ENCODE results near the gene PERCC1. TPM values are rescaled to one million over a fixed set of nuclear protein-coding genes. Genes with fewer than 3 reads are reported as not detected.

PERCC1 gene
- total RNA-seq, 1 donor from 2014 or later = not detected

GRCh38 chr16:1458977-1459341, 28.1 kb downstream of the PERCC1 start:
- H3K27me3 Mint-ChIP-seq (ENCODE audit: unreplicated experiment) = no peaks in the 10 kb centered on the region
- H3K36me3 Mint-ChIP-seq (ENCODE audit: unreplicated experiment) = peaks cover 7% of the 10 kb centered on the region
- H3K4me3 Mint-ChIP-seq (ENCODE audit: unreplicated experiment) = no peak overlapping the region
- no peak for DNase-seq (ENCODE audit: extremely low spot score, unreplicated experiment)
- no peak overlapping the region for H3K27ac Mint-ChIP-seq (ENCODE audit: unreplicated experiment)
- no peaks in the 10 kb centered on the region for H3K4me1 Mint-ChIP-seq (ENCODE audit: unreplicated experiment)
- H3K9me3 Mint-ChIP-seq (ENCODE audit: unreplicated experiment) = no peaks in the 10 kb centered on the region
- TF ChIP-seq CTCF (IDR thresholded peaks at IDR 0.05) = no peak

GRCh38 chr16:1459967-1460366, 29.1 kb downstream of the PERCC1 start:
- no peaks in the 10 kb centered on the region for H3K9me3 Mint-ChIP-seq (ENCODE audit: unreplicated experiment)

GRCh38 chr16:1460602-1461138, 29.8 kb downstream of the PERCC1 start:
- Mint-ChIP-seq H3K36me3 (ENCODE audit: unreplicated experiment) (peaks cover 7% of the 10 kb centered on the region), H3K27me3 (ENCODE audit: unreplicated experiment) (no peaks in the 10 kb centered on the region), H3K4me3 (ENCODE audit: unreplicated experiment) (no peak overlapping the region), H3K9me3 (ENCODE audit: unreplicated experiment) (no peaks in the 10 kb centered on the region), H3K4me1 (ENCODE audit: unreplicated experiment) (no peaks in the 10 kb centered on the region), H3K27ac (ENCODE audit: unreplicated experiment) (no peak overlapping the region)
- no peak for DNase-seq (ENCODE audit: extremely low spot score, unreplicated experiment)
- TF ChIP-seq CTCF (IDR thresholded peaks at IDR 0.05) = no peak

More at GRCh38 chr16:1459967-1460366, 29.1 kb downstream of the PERCC1 start:
- no peaks in the 10 kb centered on the region for H3K27me3 Mint-ChIP-seq (ENCODE audit: unreplicated experiment)
- no peaks in the 10 kb centered on the region for H3K4me1 Mint-ChIP-seq (ENCODE audit: unreplicated experiment)
- DNase-seq (ENCODE audit: extremely low spot score, unreplicated experiment) = no peak
- no peak overlapping the region for H3K4me3 Mint-ChIP-seq (ENCODE audit: unreplicated experiment)
- no peak for TF ChIP-seq CTCF (IDR thresholded peaks at IDR 0.05)
- no peak overlapping the region for H3K27ac Mint-ChIP-seq (ENCODE audit: unreplicated experiment)
- H3K36me3 Mint-ChIP-seq (ENCODE audit: unreplicated experiment) = peaks cover 7% of the 10 kb centered on the region

- no peaks in the 10 kb centered on the region for H3K27me3 Mint-ChIP-seq (ENCODE audit: unreplicated experiment)
- H3K4me1 Mint-ChIP-seq (ENCODE audit: unreplicated experiment) = no peaks in the 10 kb centered on the region
- no peak for TF ChIP-seq CTCF (IDR thresholded peaks at IDR 0.05)
- H3K27ac Mint-ChIP-seq (ENCODE audit: unreplicated experiment) = no peak overlapping the region
- H3K9me3 Mint-ChIP-seq (ENCODE audit: unreplicated experiment) = no peaks in the 10 kb centered on the region
- H3K4me3 Mint-ChIP-seq (ENCODE audit: unreplicated experiment) = no peak overlapping the region
- no peak for DNase-seq (ENCODE audit: extremely low spot score, unreplicated experiment)
- H3K36me3 Mint-ChIP-seq (ENCODE audit: unreplicated experiment) = peaks cover 7% of the 10 kb centered on the region
Observed at GRCh38 chr16:1461146-1461545, 30.3 kb downstream of the PERCC1 start.

- no peaks in the 10 kb centered on the region for H3K9me3 Mint-ChIP-seq (ENCODE audit: unreplicated experiment)
- H3K4me3 Mint-ChIP-seq (ENCODE audit: unreplicated experiment) = no peak overlapping the region
- no peak overlapping the region for H3K27ac Mint-ChIP-seq (ENCODE audit: unreplicated experiment)
- TF ChIP-seq CTCF (IDR thresholded peaks at IDR 0.05) = no peak
- H3K36me3 Mint-ChIP-seq (ENCODE audit: unreplicated experiment) = peaks cover 7% of the 10 kb centered on the region
- DNase-seq (ENCODE audit: extremely low spot score, unreplicated experiment) = no peak
- H3K4me1 Mint-ChIP-seq (ENCODE audit: unreplicated experiment) = no peaks in the 10 kb centered on the region
- no peaks in the 10 kb centered on the region for H3K27me3 Mint-ChIP-seq (ENCODE audit: unreplicated experiment)
Observed at GRCh38 chr16:1464196-1464893, 33.5 kb downstream of the PERCC1 start.

Data from osteocyte (in vitro differentiated cells).